Liver (tissue), 9 donors: Measurements from ENCODE around the gene KRTAP10-3. TPM values are rescaled to one million over a fixed set of nuclear protein-coding genes. Genes with fewer than 3 reads are reported as not detected.

ENCODE experiments used
- DNase-seq: peaks from one replicate; pipeline ENCODE4 v3.0.0-alpha.2; 2017; ENCODE audit warnings: low spot score
- H3K27ac ChIP-seq, 2 donors: one replicate each; pipeline ENCODE4 v1.7.0; 2013; ENCODE audit warnings: inconsistent platforms in 2 of 2, low read length in 2 of 2, control low read depth in 1 of 2, low read depth in 1 of 2, mild to moderate bottlenecking in 1 of 2
- H3K27me3 ChIP-seq, 4 donors: one replicate each; pipeline versions ENCODE4 v1.6.1 to v1.7.0; 2013; ENCODE audit warnings: low read length in 3 of 4, inconsistent platforms in 1 of 4, mild to moderate bottlenecking in 1 of 4, moderate library complexity in 1 of 4; ENCODE audit not compliant: control insufficient read depth in 4 of 4, insufficient read depth in 4 of 4
- H3K36me3 ChIP-seq, 4 donors: one replicate each; pipeline versions ENCODE4 v1.6.1 to v1.7.0; 2013; ENCODE audit warnings: low read length in 3 of 4, mild to moderate bottlenecking in 3 of 4, low read depth in 1 of 4, moderate library complexity in 1 of 4; ENCODE audit not compliant: control insufficient read depth in 4 of 4, insufficient read depth in 3 of 4
- H3K4me1 ChIP-seq, 4 donors: one replicate each; pipeline versions ENCODE4 v1.6.1 to v1.7.0; 2013; ENCODE audit warnings: low read length in 3 of 4, mild to moderate bottlenecking in 3 of 4, moderate library complexity in 1 of 4; ENCODE audit not compliant: control insufficient read depth in 4 of 4, insufficient read depth in 4 of 4
- H3K4me3 ChIP-seq, 3 donors: one replicate each; pipeline versions ENCODE4 v1.6.1 to v1.7.0; 2013; ENCODE audit warnings: low read length in 3 of 3, control low read depth in 1 of 3, low read depth in 1 of 3, mild to moderate bottlenecking in 1 of 3
- H3K9ac ChIP-seq, 2 donors: one replicate each; pipeline ENCODE4 v1.7.0; 2013; ENCODE audit warnings: low read length in 2 of 2, mild to moderate bottlenecking in 2 of 2, moderate library complexity in 2 of 2, control low read depth in 1 of 2, low read depth in 1 of 2
- H3K9me3 ChIP-seq, 4 donors: one replicate each; pipeline versions ENCODE4 v1.6.1 to v1.7.0; 2013; ENCODE audit warnings: low read length in 3 of 4; ENCODE audit not compliant: control insufficient read depth in 4 of 4
- CTCF ChIP-seq: fragments of 150-350 bp; IDR thresholded peaks from 2 replicates; pipeline ENCODE4 v1.5.1; 2017; ENCODE audit warnings: improper control_type of control experiment, low read depth, low read length; ENCODE audit not compliant: missing input control
- EGR1 ChIP-seq, 2 donors: IDR thresholded peaks; 2 replicates each; pipeline ENCODE4 v1.6.1; 2016 to 2018; ENCODE audit warnings: antibody characterized with exemption in 2 of 2, low read depth in 2 of 2
- FOXA1 ChIP-seq: IDR thresholded peaks from 2 replicates; pipeline ENCODE4 v1.6.1; 2016; ENCODE audit warnings: antibody characterized with exemption
- FOXA2 ChIP-seq: IDR thresholded peaks from 2 replicates; pipeline ENCODE4 v1.6.1; 2016; ENCODE audit warnings: antibody characterized with exemption
- GABPA ChIP-seq, 2 donors: IDR thresholded peaks in 1 of 2; conservative IDR thresholded peaks in 1 of 2; 2 replicates each; pipeline ENCODE4 v1.6.1; 2016; ENCODE audit warnings: antibody characterized with exemption in 2 of 2, mild to moderate bottlenecking in 1 of 2, moderate library complexity in 1 of 2
- HNF4A ChIP-seq, 2 donors: conservative IDR thresholded peaks; 2 replicates each; pipeline ENCODE4 v1.6.1; 2016; ENCODE audit warnings: antibody characterized with exemption in 2 of 2, mild to moderate bottlenecking in 2 of 2
- HNF4G ChIP-seq: IDR thresholded peaks from 2 replicates; pipeline ENCODE4 v1.6.1; 2016; ENCODE audit warnings: antibody characterized with exemption
- JUND ChIP-seq, 2 donors: IDR thresholded peaks; 2 replicates each; pipeline ENCODE4 v1.6.1; 2016; ENCODE audit warnings: antibody characterized with exemption in 2 of 2
- NR2F2 ChIP-seq: IDR thresholded peaks from 2 replicates; pipeline ENCODE4 v1.6.1; 2016; ENCODE audit warnings: antibody characterized with exemption
- RAD21 ChIP-seq, 2 donors: IDR thresholded peaks; 2 replicates each; pipeline ENCODE4 v1.6.1; 2016; ENCODE audit warnings: antibody characterized with exemption in 2 of 2, mild to moderate bottlenecking in 2 of 2
- RXRA ChIP-seq, 2 donors: IDR thresholded peaks; 2 replicates each; pipeline ENCODE4 v1.6.1; 2017 to 2018; ENCODE audit warnings: antibody characterized with exemption in 2 of 2, mild to moderate bottlenecking in 1 of 2
- SP1 ChIP-seq: IDR thresholded peaks from 2 replicates; pipeline ENCODE4 v1.6.1; 2018; ENCODE audit warnings: antibody characterized with exemption, mild to moderate bottlenecking
- TAF1 ChIP-seq: conservative IDR thresholded peaks from 2 replicates; pipeline ENCODE4 v1.6.1; 2016; ENCODE audit warnings: antibody characterized with exemption, mild to moderate bottlenecking
- YY1 ChIP-seq: IDR thresholded peaks from 2 replicates; pipeline ENCODE4 v1.6.1; 2016; ENCODE audit warnings: antibody characterized with exemption, mild to moderate bottlenecking
- ZBTB33 ChIP-seq: IDR thresholded peaks from 2 replicates; pipeline ENCODE4 v1.6.1; 2016; ENCODE audit warnings: antibody characterized with exemption
- WGBS: extraction: QIAGEN DNeasy Blood & Tissue Kit; methylation state at CpG from one replicate; pipeline ENCODE4 v1.1.7; 2013; 5-methylcytosine and 5-hydroxymethylcytosine counted together
- polyA plus RNA-seq, 2 donors: library from polyadenylated mRNA; stranded (reverse) in 1 of 2; unstranded in 1 of 2; fragments of 200-250 nt in 1 of 2; fragments of >200 nt in 1 of 2; fragmentation: Nextera tagmentation in 1 of 2; extraction: Ambion mirVana in 1 of 2; gene quantifications; one replicate each; pipeline versions ENCODE4 v1.2.1 to v1.2.3, GENCODE V29; 2013 to 2015
- total RNA-seq, 2 donors: library from RNA; depleted of rRNA; stranded (reverse); fragments of >200 nt; gene quantifications; one replicate each; pipeline ENCODE4 v1.2.3, GENCODE V29; 2014
- TF ChIP-seq, protein P1 (sequence below): IDR thresholded peaks from 2 replicates; pipeline ENCODE4 v1.6.1; 2016; ENCODE audit warnings: antibody characterized with exemption
- TF ChIP-seq, protein P2 (sequence below): IDR thresholded peaks from 2 replicates; pipeline ENCODE4 v1.6.1; 2016; ENCODE audit warnings: antibody characterized with exemption
- donor health status: healthy.
- donor health status: healthy.
- donor health status: healthy.
- donor health status: healthy.
- donor health status: healthy.

Gene KRTAP10-3
- total and polyA plus RNA-seq, 4 donors, result not detected

DNA sequence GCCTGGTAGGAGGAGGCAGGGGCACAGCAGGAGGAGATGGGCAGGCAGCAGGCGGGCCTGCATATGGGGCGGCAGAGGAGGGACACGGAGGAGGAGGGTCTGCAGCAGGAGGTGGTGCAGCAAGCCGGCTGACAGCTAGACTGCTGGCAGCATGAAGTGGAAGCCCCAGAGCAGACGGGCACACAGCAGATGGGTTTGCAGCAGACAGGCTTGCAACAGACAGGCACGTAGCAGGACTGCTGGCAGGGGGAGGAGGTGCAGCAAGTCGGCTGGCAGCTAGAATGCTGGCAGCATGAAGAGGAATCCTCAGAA is 21.2 kb upstream of the KRTAP10-3 start:
- 80% methylated on average over 7 of the region's 7 CpGs for WGBS
- no peak for DNase-seq
- no peak overlapping the region for H3K27ac ChIP-seq

GRCh38 chr21:44579056-44579832 is 20.6 kb upstream of the KRTAP10-3 start:
- TF ChIP-seq GABPA (IDR thresholded peaks at IDR 0.05 in 1 of 2, conservative IDR thresholded peaks at IDR 0.05 in 1 of 2) (no peak), NR2F2 (no peak), HNF4A (conservative IDR thresholded peaks at IDR 0.05) (no peak), RXRA (IDR thresholded peaks at IDR 0.05) (no peak), YY1 (no peak), HNF4G (no peak), ZBTB33 (no peak), CTCF (no peak), RAD21 (IDR thresholded peaks at IDR 0.05) (no peak), JUND (IDR thresholded peaks at IDR 0.05) (no peak), TAF1 (no peak), EGR1 (IDR thresholded peaks at IDR 0.05; ENCODE audit: low read depth in 2 of 2) (no peak)
- TF ChIP-seq, protein P1, sequence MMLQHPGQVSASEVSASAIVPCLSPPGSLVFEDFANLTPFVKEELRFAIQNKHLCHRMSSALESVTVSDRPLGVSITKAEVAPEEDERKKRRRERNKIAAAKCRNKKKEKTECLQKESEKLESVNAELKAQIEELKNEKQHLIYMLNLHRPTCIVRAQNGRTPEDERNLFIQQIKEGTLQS, result no peak
- TF ChIP-seq, protein P2, sequence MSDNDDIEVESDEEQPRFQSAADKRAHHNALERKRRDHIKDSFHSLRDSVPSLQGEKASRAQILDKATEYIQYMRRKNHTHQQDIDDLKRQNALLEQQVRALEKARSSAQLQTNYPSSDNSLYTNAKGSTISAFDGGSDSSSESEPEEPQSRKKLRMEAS, result no peak
- no peak overlapping the region for H3K27ac ChIP-seq
- no peaks in the 10 kb centered on the region for H3K36me3 ChIP-seq
- peaks cover 0 to 13% (median 3%) of the 10 kb centered on the region in 4 donors for H3K4me1 ChIP-seq
- H3K4me3 ChIP-seq, result no peak overlapping the region
- H3K9ac ChIP-seq, result no peak overlapping the region
- H3K27me3 ChIP-seq, result no peaks in the 10 kb centered on the region
- 84% methylated on average over 22 of the region's 22 CpGs for WGBS
- peak; percentile 14 for DNase-seq
- H3K9me3 ChIP-seq, result peaks cover 0 to 4% (median 2%) of the 10 kb centered on the region in 4 donors

More for the DNA sequence above, 21.2 kb upstream of the KRTAP10-3 start:
- TF ChIP-seq FOXA1, result no peak
- TF ChIP-seq, protein P2, result no peak
- TF ChIP-seq RXRA (IDR thresholded peaks at IDR 0.05), result no peak
- TF ChIP-seq CTCF, result no peak
- TF ChIP-seq, protein P1, result no peak
- TF ChIP-seq JUND (IDR thresholded peaks at IDR 0.05), result no peak
- no peak for TF ChIP-seq NR2F2
- no peak for TF ChIP-seq FOXA2
- TF ChIP-seq RAD21 (IDR thresholded peaks at IDR 0.05), result no peak
- TF ChIP-seq TAF1, result no peak
- no peak for TF ChIP-seq HNF4A (conservative IDR thresholded peaks at IDR 0.05)
- TF ChIP-seq SP1, result no peak
- TF ChIP-seq EGR1 (IDR thresholded peaks at IDR 0.05; ENCODE audit: low read depth in 2 of 2), result no peak
- Histone ChIP-seq H3K27me3 (no peaks in the 10 kb centered on the region), H3K9ac (no peak overlapping the region), H3K36me3 (no peaks in the 10 kb centered on the region), H3K4me3 (no peak overlapping the region), H3K9me3 (peaks cover 0 to 4% (median 2%) of the 10 kb centered on the region in 4 donors), H3K4me1 (peaks cover 0 to 7% (median 0%) of the 10 kb centered on the region in 4 donors)
